Measurements from ENCODE around the gene NEFH.
"Not testable (repeated sequence)": the region's sequence is repeated elsewhere in the genome, so short reads cannot be mapped to it uniquely, and the experiment has no call there.

NEFH gene

DNA sequence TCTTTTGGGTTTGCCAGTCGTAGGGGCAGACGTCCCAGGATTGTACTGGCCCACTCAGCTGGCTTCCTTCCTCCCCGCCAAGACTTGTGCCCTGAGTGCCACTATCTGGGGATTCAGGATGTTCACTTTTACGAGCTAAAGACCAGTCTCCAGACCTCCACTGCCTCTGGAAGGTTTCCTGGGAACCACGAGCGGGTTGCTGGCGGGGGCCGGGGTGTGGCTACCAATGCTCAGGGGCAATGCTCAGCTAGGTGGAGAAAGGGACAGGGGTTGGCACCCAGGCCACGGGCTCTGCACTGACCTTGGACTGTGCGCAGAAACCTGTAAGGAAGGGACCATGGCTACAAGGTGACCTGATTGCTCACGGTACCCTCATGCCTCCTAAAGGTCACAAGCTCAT, 2.2 kb downstream of the NEFH start:
- no peak for DNase-seq (ENCODE audit: extremely low read depth, low read depth)
- TF ChIP-seq CTCF (IDR thresholded peaks at IDR 0.05; ENCODE audit: low read depth, low read length, missing control alignments), result no peak
- H3K4me3 ChIP-seq (replicated peaks; ENCODE audit: low read depth, low read length), result peak overlapping the region; percentile 34; the same call in 1 of the 2 replicates

- DNase-seq (ENCODE audit: extremely low read depth, low read depth), result no peak
- TF ChIP-seq CTCF (IDR thresholded peaks at IDR 0.05; ENCODE audit: low read depth, low read length, missing control alignments), result no peak
These were observed 2.7 kb downstream of the NEFH start for GRCh38 chr22:29482726-29483125.

GRCh38 chr22:29483254-29483653, 3.2 kb downstream of the NEFH start:
- no peak for TF ChIP-seq CTCF (IDR thresholded peaks at IDR 0.05; ENCODE audit: low read depth, low read length, missing control alignments)
- DNase-seq (ENCODE audit: extremely low read depth, low read depth), result no peak
- no peak overlapping the region for H3K4me3 ChIP-seq (replicated peaks; ENCODE audit: low read depth, low read length)

More at GRCh38 chr22:29482726-29483125, 2.7 kb downstream of the NEFH start:
- H3K4me3 ChIP-seq (replicated peaks; ENCODE audit: low read depth, low read length), result no peak overlapping the region

DNA sequence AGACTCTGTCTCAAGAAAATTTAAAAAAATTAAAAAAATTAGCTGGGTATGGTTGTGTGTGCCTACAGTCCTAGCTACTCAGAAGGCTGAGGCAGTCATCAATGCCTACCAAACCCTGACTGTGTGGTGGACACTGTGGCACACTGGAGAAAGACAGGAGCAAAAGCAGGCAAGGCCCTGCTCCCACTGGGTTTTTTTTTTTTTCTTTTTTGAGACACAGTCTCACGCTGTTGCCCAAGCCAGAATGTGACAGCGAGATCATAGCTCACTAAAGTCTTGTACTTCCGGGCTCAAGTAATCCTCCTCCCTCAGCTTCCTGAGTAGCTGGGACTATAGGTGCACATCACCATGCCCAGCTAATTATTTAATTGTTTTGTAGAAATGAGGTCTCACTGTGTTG, 4.6 kb downstream of the NEFH start:
- H3K4me3 ChIP-seq (replicated peaks; ENCODE audit: low read depth, low read length), result no peak overlapping the region

DNA sequence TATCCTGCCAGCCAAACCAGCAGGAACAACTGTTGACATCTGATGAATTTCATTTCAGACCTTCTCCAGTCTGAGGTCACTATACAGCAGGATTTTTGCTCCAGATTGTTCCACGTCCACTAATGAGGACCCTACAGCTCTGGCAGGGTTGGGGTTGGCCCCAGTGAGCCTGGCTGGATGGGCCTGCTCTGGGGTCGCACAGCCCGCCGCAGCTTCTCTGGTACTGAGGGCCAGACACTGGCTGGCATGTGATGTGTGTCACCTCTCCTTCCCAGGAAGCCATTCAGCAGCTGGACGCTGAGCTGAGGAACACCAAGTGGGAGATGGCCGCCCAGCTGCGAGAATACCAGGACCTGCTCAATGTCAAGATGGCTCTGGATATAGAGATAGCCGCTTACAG, 5.4 kb downstream of the NEFH start:
- no peak for DNase-seq (ENCODE audit: extremely low read depth, low read depth)
- H3K4me3 ChIP-seq (replicated peaks; ENCODE audit: low read depth, low read length), result no peak overlapping the region
- TF ChIP-seq CTCF (IDR thresholded peaks at IDR 0.05; ENCODE audit: low read depth, low read length, missing control alignments), result no peak

More for the DNA sequence above, 4.6 kb downstream of the NEFH start:
- no peak for DNase-seq (ENCODE audit: extremely low read depth, low read depth)
- TF ChIP-seq CTCF (IDR thresholded peaks at IDR 0.05; ENCODE audit: low read depth, low read length, missing control alignments), result no peak

- DNase-seq (ENCODE audit: extremely low read depth, low read depth), result no peak
- no peak overlapping the region for H3K4me3 ChIP-seq (replicated peaks; ENCODE audit: low read depth, low read length)
- no peak for TF ChIP-seq CTCF (IDR thresholded peaks at IDR 0.05; ENCODE audit: low read depth, low read length, missing control alignments)
These were observed 7.5 kb downstream of the NEFH start for GRCh38 chr22:29487426-29487986.

DNA sequence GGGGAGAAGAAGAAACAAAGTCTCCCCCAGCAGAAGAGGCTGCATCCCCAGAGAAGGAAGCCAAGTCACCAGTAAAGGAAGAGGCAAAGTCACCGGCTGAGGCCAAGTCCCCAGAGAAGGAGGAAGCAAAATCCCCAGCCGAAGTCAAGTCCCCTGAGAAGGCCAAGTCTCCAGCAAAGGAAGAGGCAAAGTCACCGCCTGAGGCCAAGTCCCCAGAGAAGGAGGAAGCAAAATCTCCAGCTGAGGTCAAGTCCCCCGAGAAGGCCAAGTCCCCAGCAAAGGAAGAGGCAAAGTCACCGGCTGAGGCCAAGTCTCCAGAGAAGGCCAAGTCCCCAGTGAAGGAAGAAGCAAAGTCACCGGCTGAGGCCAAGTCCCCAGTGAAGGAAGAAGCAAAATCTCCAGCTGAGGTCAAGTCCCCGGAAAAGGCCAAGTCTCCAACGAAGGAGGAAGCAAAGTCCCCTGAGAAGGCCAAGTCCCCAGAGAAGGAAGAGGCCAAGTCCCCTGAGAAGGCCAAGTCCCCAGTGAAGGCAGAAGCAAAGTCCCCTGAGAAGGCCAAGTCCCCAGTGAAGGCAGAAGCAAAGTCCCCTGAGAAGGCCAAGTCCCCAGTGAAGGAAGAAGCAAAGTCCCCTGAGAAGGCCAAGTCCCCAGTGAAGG, 9.2 kb downstream of the NEFH start:
- H3K4me3 ChIP-seq (replicated peaks; ENCODE audit: low read depth, low read length); DNase-seq (ENCODE audit: extremely low read depth, low read depth): not testable (repeated sequence)

Data from HFF-Myc (cell line).